H1 (cell line): Measurements from ENCODE around the gene MEIS2. TPM values are rescaled to one million over a fixed set of nuclear protein-coding genes. Genes with fewer than 3 reads are reported as not detected.

Experiments
- CTCF ChIA-PET: fragments of 300-600 bp; sonication (Branson Sonifier 250); formaldehyde crosslinking; loops from one replicate; lab custom pipeline; 2021; ENCODE audit not compliant: partially characterized antibody; lab: Charles Lee
- POLR2A ChIA-PET: fragments of 300-600 bp; sonication (Branson Sonifier 250); formaldehyde crosslinking; loops from one replicate; lab custom pipeline; 2021; ENCODE audit warnings: inconsistent platforms; ENCODE audit not compliant: partially characterized antibody; lab: Charles Lee
- DNase-seq, 2 experiments: peaks; one replicate each; pipeline versions ENCODE4 v3.0.0 to v3.0.0-alpha.2; 2010 to 2022; ENCODE audit warnings: low spot score in 2 of 2, low read depth in 1 of 2, mixed read lengths in 1 of 2
- FAIRE-seq: peaks from 2 replicates; lab custom pipeline; 2011; peaks lifted over from hg19 to GRCh38; lab: Jason Lieb, UNC
- H2AFZ ChIP-seq: 2 replicates; pipeline ENCODE4 v1.8.1; 2012; ENCODE audit warnings: low read length, inconsistent platforms
- H2AK5ac ChIP-seq: 2 replicates; pipeline ENCODE4 v1.6.1; 2013; ENCODE audit warnings: low read depth, low read length
- H2BK120ac ChIP-seq: replicated peaks from 2 replicates; pipeline ENCODE3; 2013; ENCODE audit warnings: low read depth, low read length, inconsistent platforms
- H2BK12ac ChIP-seq: 2 replicates; pipeline ENCODE4 v1.6.1; 2013; ENCODE audit warnings: low read depth, low read length
- H2BK15ac ChIP-seq: 2 replicates; pipeline ENCODE4 v1.6.1; 2013; ENCODE audit warnings: low read length
- H2BK20ac ChIP-seq: 2 replicates; pipeline ENCODE4 v1.6.1; 2013; ENCODE audit warnings: low read length
- H2BK5ac ChIP-seq: 2 replicates; pipeline ENCODE4 v1.6.1; 2013; ENCODE audit warnings: low read depth, low read length
- H3K14ac ChIP-seq: 2 replicates; pipeline ENCODE4 v1.6.1; 2013; ENCODE audit warnings: inconsistent platforms; ENCODE audit not compliant: insufficient read length
- H3K18ac ChIP-seq: 2 replicates; pipeline ENCODE4 v1.6.1; 2013; ENCODE audit warnings: low read length; ENCODE audit errors: extremely low read depth
- H3K23ac ChIP-seq: 2 replicates; pipeline ENCODE4 v1.6.1; 2013; ENCODE audit warnings: inconsistent platforms; ENCODE audit not compliant: insufficient read length
- H3K23me2 ChIP-seq: 2 replicates; pipeline ENCODE4 v1.6.1; 2013; ENCODE audit warnings: low read depth, low read length
- H3K27ac ChIP-seq: 2 replicates; pipeline ENCODE4 v1.6.1; 2011; ENCODE audit warnings: low read depth, low read length, inconsistent platforms
- H3K27me3 ChIP-seq, 4 experiments: replicated peaks in 1 of 4; 1 replicate in 1 of 4; 2 replicates in 3 of 4; pipeline versions ENCODE4 v1.6.1 to v1.8.1; 2011 to 2013; ENCODE audit warnings: low read length in 3 of 4, mild to moderate bottlenecking in 3 of 4, inconsistent platforms in 2 of 4, mixed read lengths in 2 of 4, moderate library complexity in 1 of 4; ENCODE audit not compliant: control insufficient read depth in 3 of 4, insufficient read depth in 3 of 4; ENCODE audit errors: extremely low read depth in 1 of 4
- H3K36me3 ChIP-seq, 4 experiments: 2 replicates each; pipeline versions ENCODE4 v1.6.1 to v1.8.1; 2011 to 2013; ENCODE audit warnings: mild to moderate bottlenecking in 4 of 4, low read length in 3 of 4, moderate library complexity in 2 of 4, control low read depth in 1 of 4, inconsistent platforms in 1 of 4; ENCODE audit not compliant: insufficient read depth in 4 of 4, control insufficient read depth in 2 of 4
- H3K4ac ChIP-seq: replicated peaks from 2 replicates; pipeline ENCODE3; 2013; ENCODE audit warnings: low read length, low read depth, mixed read lengths, inconsistent platforms; ENCODE audit not compliant: insufficient read length
- H3K4me1 ChIP-seq, 4 experiments: replicated peaks in 1 of 4; 1 replicate in 1 of 4; 2 replicates in 3 of 4; pipeline versions ENCODE4 v1.6.1 to v1.8.1; 2011 to 2013; ENCODE audit warnings: low read length in 3 of 4, inconsistent platforms in 2 of 4, mixed read lengths in 1 of 4; ENCODE audit not compliant: insufficient read depth in 4 of 4, control insufficient read depth in 3 of 4
- H3K4me2 ChIP-seq, 2 experiments: 2 replicates each; pipeline versions ENCODE4 v1.6.1 to v1.8.1; 2011 to 2013; ENCODE audit warnings: low read depth in 2 of 2, low read length in 2 of 2, control low read depth in 1 of 2, inconsistent platforms in 1 of 2, mild to moderate bottlenecking in 1 of 2; ENCODE audit not compliant: insufficient read depth in 1 of 2
- H3K4me3 ChIP-seq, 4 experiments: fragments of 200-600, 300-600 bp in 1 of 4; sonication (generic), shearing (Covaris generic), sonication (Bioruptor Twin) in 1 of 4; 2 replicates each; pipeline versions ENCODE4 v1.5.1 to v1.8.1; 2011 to 2016; ENCODE audit warnings: low read length in 4 of 4, low read depth in 3 of 4, control low read depth in 2 of 4, inconsistent platforms in 2 of 4, mild to moderate bottlenecking in 2 of 4, mixed read lengths in 1 of 4, moderate library complexity in 1 of 4; ENCODE audit not compliant: insufficient read depth in 2 of 4; ENCODE audit errors: extremely low read depth in 1 of 4
- H3K56ac ChIP-seq: replicated peaks from 2 replicates; pipeline ENCODE3; 2013; ENCODE audit warnings: low read depth, mild to moderate bottlenecking, mixed read lengths, low read length, inconsistent platforms; ENCODE audit not compliant: insufficient read length
- H3K79me1 ChIP-seq: 2 replicates; pipeline ENCODE4 v1.6.1; 2013; ENCODE audit warnings: low read depth, low read length, control low read depth
- H3K79me2 ChIP-seq, 2 experiments: 2 replicates each; pipeline versions ENCODE4 v1.6.1 to v1.8.1; 2012 to 2013; ENCODE audit warnings: low read length in 2 of 2, mild to moderate bottlenecking in 2 of 2, inconsistent platforms in 1 of 2; ENCODE audit not compliant: insufficient read depth in 2 of 2, control insufficient read depth in 1 of 2
- H3K9ac ChIP-seq, 4 experiments: replicated peaks in 1 of 4; 1 replicate in 1 of 4; 2 replicates in 3 of 4; pipeline versions ENCODE4 v1.6.1 to v1.8.1; 2011 to 2013; ENCODE audit warnings: low read depth in 3 of 4, low read length in 3 of 4, control low read depth in 2 of 4, mild to moderate bottlenecking in 2 of 4, moderate library complexity in 2 of 4, inconsistent platforms in 1 of 4; ENCODE audit errors: extremely low read depth in 1 of 4
- H3K9me3 ChIP-seq, 2 experiments: 2 replicates each; pipeline versions ENCODE4 v1.6.1 to v1.8.1; 2012 to 2013; ENCODE audit warnings: mild to moderate bottlenecking in 2 of 2, moderate library complexity in 2 of 2, control low read depth in 1 of 2, inconsistent platforms in 1 of 2, low read depth in 1 of 2, low read length in 1 of 2, mixed read lengths in 1 of 2; ENCODE audit not compliant: insufficient read depth in 2 of 2
- H4K20me1 ChIP-seq, 2 experiments: replicated peaks in 1 of 2; 2 replicates each; pipeline versions ENCODE3 to v1.8.1; 2011 to 2013; ENCODE audit warnings: inconsistent platforms in 2 of 2, low read length in 2 of 2, mild to moderate bottlenecking in 1 of 2; ENCODE audit not compliant: insufficient read depth in 2 of 2, control insufficient read depth in 1 of 2
- H4K5ac ChIP-seq: 2 replicates; pipeline ENCODE4 v1.6.1; 2013; ENCODE audit warnings: low read length, low read depth, mixed read lengths, inconsistent platforms; ENCODE audit not compliant: insufficient read length
- H4K8ac ChIP-seq: 2 replicates; pipeline ENCODE4 v1.8.0; 2013; ENCODE audit warnings: mild to moderate bottlenecking, moderate library complexity, low read length, inconsistent platforms; ENCODE audit not compliant: insufficient read depth; ENCODE audit errors: extremely low read depth
- H4K91ac ChIP-seq: replicated peaks from 2 replicates; pipeline ENCODE3; 2013; ENCODE audit warnings: low read length, mixed read lengths, inconsistent platforms; ENCODE audit not compliant: insufficient read length
- CTBP2 ChIP-seq: IDR thresholded peaks from 2 replicates; pipeline ENCODE4 v1.7.0; 2011; ENCODE audit warnings: borderline replicate concordance, mild to moderate bottlenecking, moderate library complexity, mixed read lengths, low read length; ENCODE audit not compliant: insufficient read depth, insufficient read length
- SP4 ChIP-seq: IDR thresholded peaks from 2 replicates; pipeline ENCODE4 v1.6.1; 2012; ENCODE audit warnings: low read length, inconsistent platforms
- TAF7 ChIP-seq: optimal IDR thresholded peaks from 2 replicates; pipeline ENCODE3; 2011; ENCODE audit warnings: low read depth, mild to moderate bottlenecking, inconsistent platforms, low read length, moderate library complexity, borderline replicate concordance
- TCF12 ChIP-seq: IDR thresholded peaks from 2 replicates; pipeline ENCODE4 v1.6.1; 2011; ENCODE audit warnings: low read depth, mild to moderate bottlenecking, low read length
- YY1 ChIP-seq: IDR thresholded peaks from 2 replicates; pipeline ENCODE4 v1.6.1; 2011; ENCODE audit warnings: low read depth, mild to moderate bottlenecking, low read length
- WGBS, 2 experiments: shearing (Covaris generic) in 1 of 2; methylation state at CpG; one replicate each; pipeline versions ENCODE4 v1.1.6 to v1.1.7; 2013 to 2015; ENCODE audit warnings: low lambda C conversion rate in 2 of 2, mixed read lengths in 2 of 2, inconsistent platforms in 1 of 2, low coverage in 1 of 2, missing lambda C conversion rate in 1 of 2; ENCODE audit not compliant: insufficient replicate concordance in 2 of 2, insufficient coverage in 1 of 2, insufficient read length in 1 of 2; ENCODE audit errors: extremely low coverage in 1 of 2, missing lambda C conversion rate in 1 of 2; 5-methylcytosine and 5-hydroxymethylcytosine counted together
- polyA plus RNA-seq, 7 experiments: library from polyadenylated mRNA; depleted of rRNA in 3 of 7; stranded (reverse) in 5 of 7; unstranded in 2 of 7; fragments of >200 nt in 5 of 7; fragments of 200-250 nt in 2 of 7; gene quantifications; 1 replicate in 5 of 7; 2 replicates in 1 of 7; 4 replicates in 1 of 7; pipeline versions ENCODE4 v1.2.1 to v1.2.3, GENCODE V29; 2011 to 2013; ENCODE audit warnings: missing spikeins in 2 of 7, mixed read lengths in 2 of 7
- total RNA-seq: library from RNA; stranded (reverse); fragmentation: NEBNext Ultra II Directional; extraction: Animal tissue kit (Norgen Biotek cat#: 25700); gene quantifications from 2 replicates; pipeline ENCODE4 v1.2.1, GENCODE V29; 2021

MEIS2 gene
- total and polyA plus RNA-seq, 2 of the 8 experiments (the other 6 are each of a cell fraction or from before 2014, with no cell fraction given): 0.22 to 1.2 TPM

GRCh38 chr15:36967929-36968328 is 132.4 kb downstream of the MEIS2 start:
- H2BK12ac ChIP-seq: no peak overlapping the region
- H3K4me3 ChIP-seq: no peak overlapping the region
- H3K4ac ChIP-seq: no peak overlapping the region
- H3K27ac ChIP-seq: no peak overlapping the region
- H2BK20ac ChIP-seq: no peak overlapping the region
- H2BK15ac ChIP-seq: no peak overlapping the region
- DNase-seq (no peak), FAIRE-seq (no peak)
- no peak overlapping the region for H3K4me2 ChIP-seq
- H3K23me2 ChIP-seq: no peaks in the 10 kb centered on the region
- H4K5ac ChIP-seq: no peak overlapping the region
- H3K36me3 ChIP-seq: no peaks in the 10 kb centered on the region
- H2AK5ac ChIP-seq: no peak overlapping the region
- no peak overlapping the region for H3K23ac ChIP-seq
- H3K18ac ChIP-seq: no peak overlapping the region
- no peak overlapping the region for H4K8ac ChIP-seq
- ChIA-PET POLR2A (no interaction called here), CTCF (no interaction called here)
- H3K4me1 ChIP-seq: no peaks in the 10 kb centered on the region
- H3K9me3 ChIP-seq: no peaks in the 10 kb centered on the region
- no peaks in the 10 kb centered on the region for H4K20me1 ChIP-seq
- H4K91ac ChIP-seq: no peak overlapping the region
- no peaks in the 10 kb centered on the region for H3K79me1 ChIP-seq
- H2BK5ac ChIP-seq: no peak overlapping the region
- WGBS, 2 experiments: 98% methylated on average over 4 of the region's 4 CpGs; no CpG with 5 or more reads in 1 of the 2 experiments
- no peaks in the 10 kb centered on the region for H3K79me2 ChIP-seq
- H2AFZ ChIP-seq: no peak overlapping the region
- H3K27me3 ChIP-seq: no peaks in the 10 kb centered on the region
- no peak overlapping the region for H2BK120ac ChIP-seq
- no peak overlapping the region for H3K56ac ChIP-seq
- H3K14ac ChIP-seq: no peak overlapping the region
- no peak overlapping the region for H3K9ac ChIP-seq
- TF ChIP-seq TAF7 (no peak), TCF12 (no peak), YY1 (no peak), CTBP2 (no peak), SP4 (no peak)
